GM20000 (cell line): ENCODE data around the gene PLEKHA5.

ENCODE experiments used
- DNase-seq: peaks from one replicate; pipeline ENCODE4 v3.0.0; 2012; ENCODE audit warnings: low spot score
- CTCF ChIP-seq: IDR thresholded peaks from 2 replicates; pipeline ENCODE4 v1.5.1; 2012; ENCODE audit warnings: mild to moderate bottlenecking, control low read depth; ENCODE audit errors: extremely low read depth, missing control alignments

PLEKHA5 gene

DNA sequence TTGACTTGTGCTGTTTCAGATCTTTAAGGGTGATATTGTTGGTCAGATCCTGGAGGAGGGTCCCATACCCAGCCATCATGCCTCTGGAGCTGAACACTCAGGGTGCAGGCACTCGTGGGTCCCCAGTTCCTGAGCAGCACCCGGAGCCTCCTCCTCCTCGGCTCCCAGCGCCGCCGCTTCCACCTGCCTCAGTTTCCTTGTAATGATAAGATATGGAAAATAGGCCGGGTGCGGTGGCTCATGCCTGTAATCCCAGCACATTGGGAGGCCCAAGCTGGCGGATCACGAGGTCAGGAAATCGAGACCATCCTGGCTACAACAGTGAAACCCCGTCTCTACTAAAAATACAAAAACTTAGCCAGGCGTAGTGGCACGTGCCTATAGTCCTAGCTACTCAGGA, 289.6 kb downstream of the PLEKHA5 start:
- no peak for TF ChIP-seq CTCF
- no peak for DNase-seq

GRCh38 chr12:19421503-19422282, 292.2 kb downstream of the PLEKHA5 start:
- TF ChIP-seq CTCF, result no peak
- DNase-seq, result no peak

DNA sequence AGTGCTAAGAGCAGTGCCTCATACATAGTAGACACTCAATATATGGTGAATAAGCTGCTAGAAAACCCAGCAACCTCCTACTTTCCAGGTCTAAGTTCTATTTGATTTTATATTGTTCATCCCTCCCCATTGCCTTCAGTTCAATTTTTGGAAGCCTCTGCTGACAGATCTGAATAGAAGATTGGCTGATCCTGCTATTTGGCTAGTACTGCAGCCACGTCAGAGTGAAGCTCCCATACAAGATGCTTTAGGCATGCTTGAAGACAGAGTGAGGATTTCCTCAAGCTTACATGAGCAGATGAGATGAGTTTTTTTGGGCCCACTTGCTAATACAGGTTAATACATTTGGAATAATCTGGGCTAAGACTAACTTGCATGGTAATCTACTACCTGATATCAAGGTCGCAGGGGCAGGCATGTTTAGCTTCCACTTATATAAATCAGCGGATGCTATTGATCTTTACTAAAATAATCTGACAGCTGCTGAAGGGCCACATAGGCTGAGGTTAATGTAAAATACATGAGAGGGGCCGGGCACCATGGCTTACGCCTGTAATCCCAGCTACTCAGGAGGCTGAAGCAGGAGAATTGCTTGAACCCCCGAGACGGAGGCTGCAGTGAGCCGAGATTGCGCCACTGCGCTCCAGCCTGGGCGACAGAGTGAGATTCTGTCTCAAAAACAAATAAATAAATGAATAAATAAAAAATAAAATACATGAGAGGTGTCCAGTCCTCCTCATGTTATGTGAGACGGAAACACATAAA, 293.8 kb downstream of the PLEKHA5 start:
- no peak for DNase-seq
- TF ChIP-seq CTCF, result no peak
